ENCODE results near the gene PTPRU.

GRCh38 chr1:29202053-29202452 lies 34.3 kb upstream of the PTPRU start:
- TF ChIP-seq CTCF (conservative IDR thresholded peaks at IDR 0.05; ENCODE audit: low read depth in 2 of 2) (no peak), REST (IDR thresholded peaks at IDR 0.05; ENCODE audit: unreplicated experiment) (no peak), EZH2 (IDR thresholded peaks at IDR 0.05; ENCODE audit: low read depth, unreplicated experiment) (no peak), POLR2AphosphoS5 (IDR thresholded peaks at IDR 0.05; ENCODE audit: low read depth) (no peak), EZH2phosphoT487 (IDR thresholded peaks at IDR 0.05; ENCODE audit: unreplicated experiment) (no peak), JUNB (IDR thresholded peaks at IDR 0.05; ENCODE audit: unreplicated experiment) (no peak)

Data from GM23338 (cell line).